Activated CD8-positive, alpha-beta memory T cell treated with anti-CD3 and anti-CD28 coated beads for 36 hours (primary cell): ENCODE measurements around the gene WDR46. TPM values are rescaled to one million over a fixed set of nuclear protein-coding genes. Genes with fewer than 3 reads are reported as not detected.

ENCODE experiments used
- CTCF ChIA-PET: fragments of 350-600 bp; sonication (Branson Sonifier 250); formaldehyde crosslinking; loops from one replicate; lab custom pipeline; 2021; ENCODE audit warnings: antibody characterized with exemption; lab: Charles Lee
- POLR2A ChIA-PET: fragments of 350-600 bp; sonication (Branson Sonifier 250); formaldehyde crosslinking; loops from one replicate; lab custom pipeline; 2021; ENCODE audit warnings: antibody characterized with exemption; lab: Charles Lee
- total RNA-seq, 2 experiments: library from RNA; stranded (reverse); gene quantifications; one replicate each; pipeline ENCODE4 v1.2.3, GENCODE V29; 2021

The WDR46 gene
- 100 to 1,000 TPM; 106 to 118 TPM for total RNA-seq

DNA sequence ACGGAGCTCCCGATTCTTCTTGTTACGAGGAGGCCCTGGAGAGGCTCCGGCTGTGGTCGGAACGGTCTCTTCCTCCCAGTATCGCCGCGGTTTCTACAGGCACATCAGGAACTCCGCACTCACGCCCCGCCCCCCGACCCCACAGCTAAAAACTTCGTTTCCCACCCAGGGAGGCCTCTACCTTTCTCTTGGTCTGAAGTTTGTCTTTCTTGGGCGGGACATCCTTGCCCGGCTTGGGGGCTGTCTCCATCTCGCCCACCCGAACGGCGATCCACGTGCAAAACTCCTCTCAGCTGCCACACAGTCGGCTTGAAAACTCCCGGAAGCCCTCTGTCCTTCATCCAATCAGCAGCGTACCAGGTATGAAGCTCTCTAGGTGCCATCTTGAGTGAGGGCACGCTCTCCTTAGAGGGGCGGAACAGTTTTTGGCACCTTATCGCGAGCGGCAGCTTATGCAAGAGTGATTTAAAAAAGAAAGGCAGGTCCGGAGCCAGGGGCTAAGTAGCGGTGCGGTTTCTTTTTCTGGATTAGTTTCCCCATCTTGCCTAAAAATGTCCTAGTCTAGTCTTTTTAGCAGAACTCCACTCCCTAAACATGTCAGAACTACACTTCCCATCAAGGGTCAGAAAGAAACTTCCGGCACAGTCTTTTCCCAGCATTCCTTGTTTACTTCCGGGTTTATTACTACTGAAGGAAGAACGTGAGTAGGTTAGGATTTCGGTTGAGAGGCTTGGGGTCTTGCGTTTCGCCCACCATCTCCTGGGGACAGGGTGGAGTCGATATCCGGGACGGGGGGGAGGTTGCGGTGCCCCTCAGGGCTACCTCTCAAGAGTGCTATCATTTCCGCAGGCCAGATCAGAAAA, at the start of gene WDR46, which contains the start of gene PFDN6:
TSS of gene WDR46 (minus strand) at position 319 of the 863 bp plus-strand sequence. CDS start at position 250, 69 bp downstream.
TSS of gene PFDN6 (plus strand) at position 681 of the 863 bp plus-strand sequence. CDS start 256 bp downstream, outside the sequence.
- CTCF ChIA-PET, result interaction anchor here (0.9 to 3.0 kb wide), 9 partner anchors 10 to 134 kb away, joined by 3 to 30 read pairs (median 4); partner anchors contain the start of genes B3GALT4, RGL2, RPS18 and TAPBP
- POLR2A ChIA-PET, result interaction anchor here (0.5 to 4.5 kb wide), 11 partner anchors 10 to 318 kb away, joined by 3 to 38 read pairs (median 4); partner anchors contain the start of genes B3GALT4, HLA-DPB1, RGL2 and RPS18

- ChIA-PET CTCF (interaction anchor here (0.6 kb wide), 1 partner anchor 666 kb away, joined by 3 read pairs; no protein-coding TSS in a partner anchor), POLR2A (interaction anchor here (0.6 kb wide), 1 partner anchor 24 kb away, joined by 5 read pairs; no protein-coding TSS in a partner anchor)
These were observed 47.5 kb upstream of the WDR46 start for GRCh38 chr6:33336495-33336894.

DNA sequence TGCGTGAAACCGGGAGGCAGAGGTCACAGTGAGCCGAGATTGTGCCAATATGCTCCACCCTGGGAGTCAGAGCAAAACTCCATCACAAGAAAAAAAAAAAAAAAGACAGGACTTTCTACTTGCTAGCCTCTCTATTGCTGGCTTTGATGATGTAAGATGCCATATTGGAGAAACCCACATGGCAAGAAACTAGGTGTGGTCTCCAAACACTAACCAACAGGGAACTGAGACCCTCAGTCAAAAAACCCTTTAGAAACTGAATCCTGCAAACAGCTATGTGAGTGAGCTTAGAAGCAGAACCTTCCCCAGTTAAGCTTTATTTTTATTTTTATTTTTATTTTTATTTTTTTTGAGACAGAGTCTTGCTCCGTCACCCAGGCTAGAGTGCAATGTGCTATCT, 46.9 kb upstream of the WDR46 start:
- POLR2A ChIA-PET, result no interaction called here
- CTCF ChIA-PET, result interaction anchor here (0.6 to 1.2 kb wide), 4 partner anchors 9 to 666 kb away, joined by 3 to 4 read pairs (median 3); no protein-coding TSS in a partner anchor

DNA sequence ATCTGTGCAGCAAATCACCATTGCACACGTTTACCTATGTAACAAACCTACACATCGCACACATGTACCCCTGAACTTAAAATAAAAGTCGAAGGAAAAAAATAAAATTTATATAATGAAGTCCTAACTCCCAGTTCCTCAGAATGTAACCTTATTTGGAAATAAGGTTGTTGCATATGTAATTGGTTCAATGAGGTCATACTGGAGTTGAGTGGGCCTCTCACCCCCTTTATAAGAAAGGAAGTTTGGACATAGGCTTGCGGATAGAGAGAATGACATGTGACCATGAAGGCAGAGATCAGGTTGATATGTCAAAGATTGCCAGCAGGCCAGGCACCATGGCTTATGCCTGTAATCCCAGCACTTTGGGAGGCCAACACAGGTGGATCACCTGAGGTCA, 44.6 kb upstream of the WDR46 start:
- POLR2A ChIA-PET, result no interaction called here
- CTCF ChIA-PET, result interaction anchor here (0.6 to 0.7 kb wide), 2 partner anchors 8 to 120 kb away, joined by 3 read pairs; no protein-coding TSS in a partner anchor

DNA sequence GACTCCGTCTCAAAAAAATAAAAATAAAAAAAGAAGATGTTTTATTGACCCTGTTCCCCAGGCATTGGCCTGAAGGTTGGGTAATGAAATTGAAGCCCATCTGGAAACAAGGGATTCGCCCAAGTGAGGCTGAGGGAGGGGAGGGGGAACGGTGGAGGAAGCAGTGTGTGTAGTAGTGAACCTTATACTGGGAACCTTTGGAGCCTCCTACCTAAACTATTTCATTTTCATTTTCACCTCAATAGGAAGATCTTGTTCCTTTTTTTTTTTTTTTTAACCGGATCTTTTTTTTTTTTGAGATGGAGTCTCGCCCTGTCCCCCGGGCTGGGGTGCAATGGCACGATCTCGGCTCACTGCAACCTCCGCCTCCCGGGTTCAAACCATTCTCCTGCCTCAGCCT, 41.7 kb upstream of the WDR46 start:
- CTCF ChIA-PET, result no interaction called here
- POLR2A ChIA-PET, result no interaction called here

DNA sequence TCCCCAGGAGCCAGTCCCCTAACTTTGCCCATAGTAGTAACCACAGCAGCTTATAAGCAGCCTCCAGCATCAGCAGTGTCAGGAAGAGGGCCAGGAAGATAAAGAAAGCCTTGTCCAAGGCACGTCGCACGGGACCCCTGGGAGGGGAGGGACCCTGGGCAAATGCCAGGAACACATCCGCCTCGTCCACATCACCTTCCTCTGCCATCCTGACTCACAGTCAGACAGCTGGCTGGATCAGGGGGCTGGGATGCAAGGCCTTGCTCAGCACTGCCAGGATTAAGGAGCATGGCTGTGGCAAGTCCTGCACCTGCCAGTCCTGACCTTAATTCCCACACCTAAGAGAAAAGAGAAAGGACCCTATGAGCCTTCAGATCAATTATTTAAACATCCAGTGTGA, 40.0 kb upstream of the WDR46 start:
- ChIA-PET POLR2A (interaction anchor here (0.6 kb wide), 1 partner anchor 129 kb away, joined by 4 read pairs; no protein-coding TSS in a partner anchor), CTCF (no interaction called here)

DNA sequence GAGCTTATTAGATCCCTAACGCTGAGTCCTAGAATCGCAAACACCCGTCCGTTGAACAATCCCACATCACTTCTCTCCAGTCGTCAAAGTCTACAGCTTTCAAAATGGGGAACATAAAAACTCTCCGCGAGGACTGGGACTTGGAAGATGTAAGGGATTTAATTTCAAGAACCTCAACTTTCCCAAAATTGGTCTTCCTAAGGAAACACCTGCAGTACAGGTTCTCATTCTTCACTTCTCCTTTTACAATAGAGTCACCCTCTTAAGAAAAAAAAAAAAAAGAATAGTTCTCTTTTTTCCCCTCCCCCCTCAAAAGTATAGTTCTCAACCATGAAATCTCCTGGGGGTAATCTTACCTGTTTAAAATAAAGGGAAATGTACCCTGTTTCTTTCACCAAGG, 35.1 kb upstream of the WDR46 start:
- CTCF ChIA-PET, result interaction anchor here (0.7 to 0.9 kb wide), 4 partner anchors 12 to 1517 kb away, joined by 3 to 7 read pairs (median 4); partner anchors contain the start of gene LSM2
- POLR2A ChIA-PET, result no interaction called here

DNA sequence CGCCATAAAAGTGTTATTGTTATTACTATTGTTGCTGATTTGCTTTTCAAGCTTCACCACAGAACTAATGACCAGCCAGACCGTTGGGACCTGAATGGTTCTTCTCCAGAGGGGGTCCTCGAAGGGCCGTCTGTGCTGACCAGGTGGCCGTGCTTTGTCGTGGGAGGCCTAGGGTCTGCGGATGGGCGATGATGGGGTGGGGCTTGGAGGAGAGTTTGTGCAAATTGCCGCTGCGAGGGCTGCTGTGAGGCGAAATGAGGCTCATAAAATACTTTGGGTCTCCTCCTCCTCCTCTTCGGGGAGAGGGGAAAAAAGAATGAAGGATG, 34.5 kb upstream of the WDR46 start:
- ChIA-PET CTCF (interaction anchor here (0.7 to 0.9 kb wide), 2 partner anchors 11 to 95 kb away, joined by 3 read pairs; no protein-coding TSS in a partner anchor), POLR2A (interaction anchor here (0.5 to 0.6 kb wide), 2 partner anchors 17 to 1201 kb away, joined by 8 to 17 read pairs; no protein-coding TSS in a partner anchor)

DNA sequence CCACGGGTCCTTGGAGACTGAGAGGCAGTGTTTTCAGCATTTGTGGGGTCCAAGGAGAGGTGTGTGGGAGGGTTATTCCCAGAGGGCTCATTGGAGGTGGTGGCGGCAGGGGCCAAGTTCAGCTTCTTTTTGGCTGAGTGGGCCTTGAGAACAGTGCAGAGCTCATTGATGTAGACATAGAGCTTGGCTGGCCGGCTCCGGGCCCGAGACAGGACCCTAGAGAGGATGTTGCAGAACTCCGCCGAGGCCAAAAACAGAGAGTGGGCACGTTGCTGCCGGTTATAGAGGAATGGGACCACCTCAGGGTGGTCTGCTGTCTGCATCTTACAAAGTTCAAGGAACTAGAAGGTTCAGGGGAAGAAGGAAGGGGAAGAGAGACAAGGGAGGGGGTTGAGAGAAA, 32.2 kb upstream of the WDR46 start:
- CTCF ChIA-PET, result no interaction called here
- POLR2A ChIA-PET, result interaction anchor here (1.0 to 1.3 kb wide), 2 partner anchors 50 to 350 kb away, joined by 3 read pairs; partner anchors contain the start of genes RPS18 and VPS52

GRCh38 chr6:33320315-33321181, 31.5 kb upstream of the WDR46 start:
- POLR2A ChIA-PET, result interaction anchor here (1.0 to 1.3 kb wide), 2 partner anchors 49 to 349 kb away, joined by 3 read pairs; partner anchors contain the start of genes RPS18 and VPS52
- CTCF ChIA-PET, result interaction anchor here (0.9 kb wide), 1 partner anchor 23 kb away, joined by 3 read pairs; no protein-coding TSS in a partner anchor

DNA sequence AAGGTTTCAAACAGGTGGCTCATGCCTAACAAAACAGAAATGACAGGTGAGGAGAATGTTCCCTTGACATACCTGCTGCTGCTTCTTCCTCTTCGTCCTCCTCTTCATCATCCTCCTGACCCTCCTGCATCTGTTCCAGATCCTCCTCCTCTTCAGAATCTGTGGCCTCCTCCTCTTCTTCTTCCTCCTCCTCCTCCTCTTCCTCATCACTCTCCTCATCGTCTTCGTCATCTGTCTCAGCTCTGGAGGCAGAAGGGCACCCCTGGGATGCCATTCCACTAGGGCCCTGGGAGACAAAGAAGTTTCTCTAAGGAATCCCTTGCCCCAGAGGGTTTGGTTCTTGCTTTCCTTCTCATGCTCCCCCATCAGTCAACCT, 30.9 kb upstream of the WDR46 start:
- ChIA-PET CTCF (interaction anchor here (0.9 kb wide), 1 partner anchor 24 kb away, joined by 3 read pairs; no protein-coding TSS in a partner anchor), POLR2A (no interaction called here)

DNA sequence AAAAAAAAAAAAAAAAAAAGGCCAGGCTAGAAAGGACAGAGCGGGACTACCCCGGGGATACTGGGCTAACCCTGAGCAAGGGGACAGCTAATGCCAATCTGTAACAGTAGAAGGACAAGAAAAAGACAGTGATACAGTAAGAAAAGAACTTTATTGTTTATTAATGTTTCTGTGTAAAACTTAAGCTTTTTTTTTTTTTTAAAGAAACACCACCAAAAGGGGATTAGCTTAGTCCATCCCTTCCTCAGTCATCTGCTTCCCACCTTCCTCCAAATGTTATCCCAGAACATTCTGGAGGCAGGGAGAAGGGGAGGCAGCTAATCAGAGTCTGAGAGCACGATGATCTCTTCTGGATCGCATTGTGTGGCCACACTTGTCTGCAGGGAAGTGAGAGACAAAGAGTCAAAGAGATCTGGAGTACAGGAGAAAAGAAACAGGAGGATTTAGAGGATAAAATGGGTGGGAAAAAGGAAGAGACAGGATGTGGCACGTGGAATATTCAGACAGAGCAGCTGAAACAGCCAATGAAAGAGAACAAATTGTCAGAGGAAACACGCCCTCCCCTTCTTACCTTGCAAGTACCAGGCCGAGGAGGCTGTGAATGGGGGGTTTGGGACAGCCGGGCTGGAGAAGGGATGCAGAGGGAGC, 29.5 kb upstream of the WDR46 start:
- ChIA-PET CTCF (interaction anchor here (0.5 to 1.4 kb wide), 6 partner anchors 18 to 1667 kb away, joined by 3 to 4 read pairs (median 3); partner anchors contain the start of gene RGL2), POLR2A (interaction anchor here (0.6 to 2.0 kb wide), 11 partner anchors 19 to 1628 kb away, joined by 3 to 20 read pairs (median 6); partner anchors contain the start of genes B3GALT4, RGL2, RPS18 and VPS52)

GRCh38 chr6:33317669-33318425, 28.8 kb upstream of the WDR46 start, which contains the start of gene ZBTB22:
Gene ZBTB22 (minus strand): TSS chr6:33317744. CDS start chr6:33316916, 828 bp downstream.
- ChIA-PET CTCF (interaction anchor here (0.5 to 1.4 kb wide), 6 partner anchors 17 to 1666 kb away, joined by 3 to 4 read pairs (median 3); partner anchors contain the start of gene RGL2), POLR2A (interaction anchor here (0.6 to 2.0 kb wide), 14 partner anchors 19 to 1628 kb away, joined by 3 to 20 read pairs (median 6); partner anchors contain the start of genes B3GALT4, RGL2, RPS18 and VPS52)

DNA sequence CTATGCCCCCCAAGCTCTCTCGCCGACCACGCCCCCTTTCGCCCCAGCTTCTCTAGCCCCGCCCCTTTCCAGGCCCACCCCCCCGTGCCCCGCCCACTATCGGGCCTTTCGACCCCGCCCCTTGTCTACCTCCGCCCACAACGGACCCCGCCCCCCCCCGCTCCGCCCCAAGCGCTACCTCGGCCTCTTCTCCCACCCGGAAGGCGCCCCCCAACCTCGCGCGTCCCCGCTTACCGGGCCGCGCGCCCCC, 28.3 kb upstream of the WDR46 start:
- CTCF ChIA-PET, result interaction anchor here (1.0 to 2.0 kb wide), 4 partner anchors 18 to 101 kb away, joined by 3 to 6 read pairs (median 4); partner anchors contain the start of genes B3GALT4 and RGL2
- POLR2A ChIA-PET, result interaction anchor here (0.6 to 2.0 kb wide), 6 partner anchors 40 to 346 kb away, joined by 3 to 7 read pairs (median 6); partner anchors contain the start of genes B3GALT4, RPS18, VPS52 and ZBTB9

- CTCF ChIA-PET, result interaction anchor here (0.7 to 2.0 kb wide), 4 partner anchors 18 to 102 kb away, joined by 3 to 6 read pairs (median 3); partner anchors contain the start of genes B3GALT4, CUTA and RGL2
- POLR2A ChIA-PET, result interaction anchor here (0.6 to 2.0 kb wide), 4 partner anchors 40 to 345 kb away, joined by 3 to 7 read pairs (median 4); partner anchors contain the start of genes B3GALT4 and ZBTB9
These were observed 27.8 kb upstream of the WDR46 start for GRCh38 chr6:33316603-33317418.
